GM20000 (cell line): ENCODE data around the gene PODXL.

ENCODE experiments used
- DNase-seq: peaks from one replicate; pipeline ENCODE4 v3.0.0; 2012; ENCODE audit warnings: low spot score
- CTCF ChIP-seq: IDR thresholded peaks from 2 replicates; pipeline ENCODE4 v1.5.1; 2012; ENCODE audit warnings: mild to moderate bottlenecking, control low read depth; ENCODE audit errors: extremely low read depth, missing control alignments

PODXL gene

GRCh38 chr7:131546126-131546525 lies 10.3 kb downstream of the PODXL start:
- no peak for DNase-seq
- TF ChIP-seq CTCF: no peak

- no peak for DNase-seq
- TF ChIP-seq CTCF: no peak
Measured at GRCh38 chr7:131544449-131545301, 11.8 kb downstream of the PODXL start.

- TF ChIP-seq CTCF: no peak
Measured at GRCh38 chr7:131544021-131544420, 12.4 kb downstream of the PODXL start.

GRCh38 chr7:131543298-131543697 lies 13.1 kb downstream of the PODXL start:
- no peak for TF ChIP-seq CTCF
- no peak for DNase-seq

More at GRCh38 chr7:131544021-131544420, 12.4 kb downstream of the PODXL start:
- no peak for DNase-seq

GRCh38 chr7:131540491-131541162 lies 15.8 kb downstream of the PODXL start:
- DNase-seq: no peak
- TF ChIP-seq CTCF: no peak

GRCh38 chr7:131538813-131539179 lies 17.6 kb downstream of the PODXL start:
- DNase-seq: no peak
- no peak for TF ChIP-seq CTCF

GRCh38 chr7:131538071-131538812 lies 18.2 kb downstream of the PODXL start:
- no peak for DNase-seq
- TF ChIP-seq CTCF: no peak
